ENCODE results near the gene SIN3A.
A peak's percentile ranks its signal among the peaks of the same experiment; 100 is the strongest.
"Not testable (repeated sequence)": the region's sequence is repeated elsewhere in the genome, so short reads cannot be mapped to it uniquely, and the experiment has no call there.

The SIN3A gene

DNA sequence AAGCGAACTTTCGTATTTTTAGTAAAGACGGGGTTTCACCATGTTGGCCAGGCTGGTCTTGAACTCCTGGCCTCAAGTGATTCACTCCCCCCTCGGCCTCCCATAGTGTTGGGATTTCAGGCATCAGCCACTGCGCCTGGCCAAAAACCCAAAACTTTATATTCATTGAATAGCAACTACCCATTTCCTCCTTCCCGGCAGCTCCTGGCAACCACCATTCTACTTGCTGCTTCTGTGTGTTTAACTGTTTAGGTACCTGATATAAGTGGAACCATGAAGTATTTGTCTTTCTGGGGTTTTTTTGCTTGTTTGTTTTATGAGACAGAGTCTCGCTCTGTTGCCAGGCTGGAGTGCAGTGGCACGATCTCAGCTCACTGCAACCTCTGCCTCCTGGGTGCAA is 107.5 kb downstream of the SIN3A start:
- not testable (repeated sequence) for H3K9me3 ChIP-seq (ENCODE audit: control insufficient read depth in 5 of 5, low read length in 5 of 5); H3K27ac ChIP-seq (ENCODE audit: low read depth, low read length); H3K4me3 ChIP-seq (ENCODE audit: low read depth in 1 of 5, low read length in 5 of 5); H3K9ac ChIP-seq (ENCODE audit: low read length in 5 of 5); H3K27me3 ChIP-seq (ENCODE audit: control insufficient read depth in 5 of 5, insufficient read depth in 4 of 5, low read length in 5 of 5)
- H3K36me3 ChIP-seq (ENCODE audit: control insufficient read depth in 5 of 5, insufficient read depth in 5 of 5, low read length in 5 of 5), result peaks cover 0 to 22% (median 16%) of the 10 kb centered on the region in 5 donors
- peaks cover 1 to 28% (median 24%) of the 10 kb centered on the region in 5 donors for H3K4me1 ChIP-seq (ENCODE audit: control insufficient read depth in 5 of 5, insufficient read depth in 5 of 5, low read length in 5 of 5)

DNA sequence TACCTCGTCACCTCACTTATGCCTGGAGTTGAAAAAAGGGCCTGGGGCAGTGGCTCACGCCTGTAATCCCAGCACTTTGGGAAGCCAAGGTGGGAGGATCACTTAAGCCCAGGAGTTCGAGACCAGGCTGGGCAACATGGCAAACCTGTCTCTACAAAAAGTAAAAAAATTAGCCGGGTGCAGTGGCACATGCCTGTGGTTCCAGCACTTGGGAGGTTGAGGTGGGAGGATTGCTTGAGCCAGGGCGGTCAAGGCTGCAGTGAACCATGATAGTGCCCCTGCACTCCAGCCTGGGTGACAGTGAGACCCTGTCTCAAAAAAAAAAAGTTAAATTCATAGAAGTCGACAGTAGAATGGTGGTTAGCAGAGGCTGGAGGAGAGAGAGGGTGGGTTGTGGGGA is 109.3 kb downstream of the SIN3A start:
- H3K27me3 ChIP-seq (ENCODE audit: control insufficient read depth in 5 of 5, insufficient read depth in 4 of 5, low read length in 5 of 5), result no peaks in the 10 kb centered on the region
- no peak overlapping the region for H3K4me3 ChIP-seq (ENCODE audit: low read depth in 1 of 5, low read length in 5 of 5)
- H3K9me3 ChIP-seq (ENCODE audit: control insufficient read depth in 5 of 5, low read length in 5 of 5), result no peaks in the 10 kb centered on the region
- peaks cover 0 to 29% (median 19%) of the 10 kb centered on the region in 5 donors for H3K36me3 ChIP-seq (ENCODE audit: control insufficient read depth in 5 of 5, insufficient read depth in 5 of 5, low read length in 5 of 5)
- no peak overlapping the region for H3K27ac ChIP-seq (ENCODE audit: low read depth, low read length)
- peaks cover 0 to 13% (median 8%) of the 10 kb centered on the region in 5 donors for H3K4me1 ChIP-seq (ENCODE audit: control insufficient read depth in 5 of 5, insufficient read depth in 5 of 5, low read length in 5 of 5)
- H3K9ac ChIP-seq (ENCODE audit: low read length in 5 of 5), result no peak overlapping the region

DNA sequence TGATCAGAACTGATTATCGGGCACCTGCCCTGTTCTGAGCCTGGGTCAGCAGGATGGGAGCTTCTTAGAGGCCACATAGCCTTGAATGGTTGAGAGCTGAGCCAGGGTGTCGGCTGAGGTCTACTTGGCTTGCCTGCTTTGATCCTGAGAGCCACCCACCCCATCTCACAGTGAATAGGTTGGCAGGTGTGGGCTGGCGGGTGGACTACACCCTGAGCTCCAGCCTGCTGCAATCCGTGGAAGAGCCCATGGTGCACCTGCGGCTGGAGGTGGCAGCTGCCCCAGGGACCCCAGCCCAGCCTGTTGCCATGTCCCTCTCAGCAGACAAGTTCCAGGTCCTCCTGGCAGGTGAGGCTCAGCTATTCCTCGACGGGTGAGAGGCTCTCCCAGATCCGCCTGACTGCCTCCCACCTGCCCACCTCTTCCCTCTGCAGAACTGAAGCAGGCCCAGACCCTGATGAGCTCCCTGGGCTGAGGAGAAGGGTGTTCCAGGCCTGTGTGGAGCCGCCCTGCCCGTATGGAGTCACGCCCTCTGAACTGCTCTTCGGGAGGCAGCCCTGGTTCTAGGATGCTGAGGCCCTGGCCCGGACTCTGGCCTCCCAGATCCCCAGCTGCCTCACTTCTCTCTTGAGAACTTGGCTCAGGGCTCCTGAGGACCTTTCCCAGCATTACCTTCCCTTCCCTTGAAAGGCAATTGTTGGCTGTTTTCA is 111.8 kb downstream of the SIN3A start:
- no peaks in the 10 kb centered on the region for H3K27me3 ChIP-seq (ENCODE audit: control insufficient read depth in 5 of 5, insufficient read depth in 4 of 5, low read length in 5 of 5)
- H3K4me3 ChIP-seq (ENCODE audit: low read depth in 1 of 5, low read length in 5 of 5), result no peak overlapping the region
- peaks cover 6 to 23% (median 16%) of the 10 kb centered on the region in 5 donors for H3K4me1 ChIP-seq (ENCODE audit: control insufficient read depth in 5 of 5, insufficient read depth in 5 of 5, low read length in 5 of 5)
- H3K9ac ChIP-seq (ENCODE audit: low read length in 5 of 5), result no peak overlapping the region
- H3K36me3 ChIP-seq (ENCODE audit: control insufficient read depth in 5 of 5, insufficient read depth in 5 of 5, low read length in 5 of 5), result peaks cover 0 to 29% (median 19%) of the 10 kb centered on the region in 5 donors
- no peak overlapping the region for H3K27ac ChIP-seq (ENCODE audit: low read depth, low read length)
- H3K9me3 ChIP-seq (ENCODE audit: control insufficient read depth in 5 of 5, low read length in 5 of 5), result no peaks in the 10 kb centered on the region

DNA sequence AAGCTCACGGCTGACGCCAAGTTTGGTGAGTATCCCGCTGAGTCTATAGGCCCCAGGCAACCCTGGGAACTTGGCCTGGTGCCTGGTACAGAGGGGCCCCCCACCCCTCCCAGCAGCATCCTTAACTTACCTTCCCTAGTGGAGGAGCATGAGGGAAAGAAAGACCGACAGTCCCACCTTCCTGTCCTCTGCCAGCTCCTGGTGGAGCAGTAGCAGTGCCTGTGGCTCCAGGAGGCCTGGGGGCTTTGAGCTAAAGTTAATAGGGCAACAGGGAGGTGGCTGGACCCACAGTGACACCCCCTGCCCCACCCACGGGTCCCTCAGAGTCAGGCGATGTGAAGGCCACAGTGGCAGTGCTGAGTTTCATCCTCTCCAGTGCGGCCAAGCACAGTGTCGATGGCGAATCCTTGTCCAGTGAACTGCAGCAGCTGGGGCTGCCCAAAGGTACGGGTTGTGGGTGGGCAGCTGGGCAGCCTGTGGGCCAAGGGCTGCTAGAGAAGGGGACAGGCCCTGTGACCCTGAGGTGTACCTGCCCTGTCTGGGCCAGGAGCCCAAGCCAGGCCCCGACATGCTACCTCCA is 112.7 kb downstream of the SIN3A start:
- Histone ChIP-seq H3K36me3 (ENCODE audit: control insufficient read depth in 5 of 5, insufficient read depth in 5 of 5, low read length in 5 of 5) (peaks cover 0 to 29% (median 19%) of the 10 kb centered on the region in 5 donors), H3K4me1 (ENCODE audit: control insufficient read depth in 5 of 5, insufficient read depth in 5 of 5, low read length in 5 of 5) (peaks cover 6 to 21% (median 13%) of the 10 kb centered on the region in 5 donors), H3K9ac (ENCODE audit: low read length in 5 of 5) (no peak overlapping the region), H3K4me3 (ENCODE audit: low read depth in 1 of 5, low read length in 5 of 5) (no peak overlapping the region), H3K27me3 (ENCODE audit: control insufficient read depth in 5 of 5, insufficient read depth in 4 of 5, low read length in 5 of 5) (no peaks in the 10 kb centered on the region), H3K9me3 (ENCODE audit: control insufficient read depth in 5 of 5, low read length in 5 of 5) (no peaks in the 10 kb centered on the region), H3K27ac (ENCODE audit: low read depth, low read length) (no peak overlapping the region)

DNA sequence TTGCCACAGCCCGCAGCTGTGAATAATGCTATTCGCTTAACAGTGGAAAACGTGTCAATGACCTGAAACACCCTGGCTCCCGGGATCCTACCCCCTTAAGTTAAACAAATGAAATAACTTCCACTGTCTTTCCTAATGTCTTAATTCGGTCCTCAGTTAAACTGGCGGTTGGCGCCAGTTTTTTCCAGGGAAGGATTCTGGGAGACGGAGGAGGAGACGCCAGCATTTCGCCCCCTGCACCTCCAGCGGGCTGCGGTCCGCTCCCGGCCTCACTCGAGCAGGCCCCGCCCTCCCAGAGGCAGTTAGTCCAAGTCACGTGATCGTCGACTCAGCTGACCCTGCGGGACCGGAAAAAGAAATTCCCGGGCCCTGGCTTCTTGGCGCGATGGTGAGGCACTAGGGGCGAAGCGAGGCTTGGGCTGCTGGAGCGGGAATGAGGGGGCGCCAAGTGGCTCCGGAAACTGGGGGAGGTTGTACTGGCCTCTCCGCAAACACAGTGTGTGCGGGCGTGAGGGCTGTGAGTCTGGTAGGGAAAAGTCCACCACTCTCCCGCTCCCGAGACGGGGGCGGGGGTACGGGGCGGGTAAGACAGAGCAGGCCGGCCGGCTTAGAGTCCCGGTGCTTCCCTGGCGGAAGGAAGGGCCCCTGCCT is 115.7 kb downstream of the SIN3A start, which contains the start of gene COMMD4:
COMMD4 (plus strand) TSS at position 359 of the 651 bp plus-strand sequence; CDS start at position 386, 27 bp downstream.
- peak within 1 kb of the TSS; percentile 62 for H3K27ac ChIP-seq (ENCODE audit: low read depth, low read length)
- H3K9me3 ChIP-seq (ENCODE audit: control insufficient read depth in 5 of 5, low read length in 5 of 5), result no peaks in the 10 kb centered on the region
- H3K4me3 ChIP-seq (ENCODE audit: low read depth in 1 of 5, low read length in 5 of 5), result peak within 1 kb of the TSS; percentile 58 to 86 (median 77)
- peak within 1 kb of the TSS; percentile 63 to 84 (median 76) for H3K9ac ChIP-seq (ENCODE audit: low read length in 5 of 5)
- peaks cover 6 to 18% (median 13%) of the 10 kb centered on the region in 5 donors for H3K4me1 ChIP-seq (ENCODE audit: control insufficient read depth in 5 of 5, insufficient read depth in 5 of 5, low read length in 5 of 5)
- H3K27me3 ChIP-seq (ENCODE audit: control insufficient read depth in 5 of 5, insufficient read depth in 4 of 5, low read length in 5 of 5), result no peaks in the 10 kb centered on the region
- peaks cover 0 to 22% (median 16%) of the 10 kb centered on the region in 5 donors for H3K36me3 ChIP-seq (ENCODE audit: control insufficient read depth in 5 of 5, insufficient read depth in 5 of 5, low read length in 5 of 5)

DNA sequence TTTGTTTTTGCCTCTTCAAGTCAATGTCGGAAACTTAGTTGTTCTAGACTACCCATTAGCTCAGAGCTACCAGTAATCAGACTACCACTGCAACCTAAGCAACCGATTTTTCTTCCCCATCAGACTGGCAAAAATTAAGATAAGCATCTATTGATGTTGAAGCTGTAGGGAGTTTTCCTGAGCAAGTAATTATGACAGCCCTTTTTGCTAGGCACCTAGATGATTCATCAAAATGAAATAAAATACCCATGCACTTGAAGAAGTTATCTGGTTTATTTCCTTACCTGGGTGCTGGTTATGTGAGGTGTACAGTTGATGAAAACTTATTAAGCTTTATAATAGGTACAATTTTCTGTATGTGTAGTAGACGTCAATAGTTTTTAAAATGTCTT is 116.2 kb downstream of the SIN3A start:
- Histone ChIP-seq H3K9me3 (ENCODE audit: control insufficient read depth in 5 of 5, low read length in 5 of 5) (no peaks in the 10 kb centered on the region), H3K4me3 (ENCODE audit: low read depth in 1 of 5, low read length in 5 of 5) (peak overlapping the region; percentile 58 to 81 (median 74)), H3K9ac (ENCODE audit: low read length in 5 of 5) (peak overlapping the region in 3 of 5 donors; percentile 21 to 84 (median 81)), H3K36me3 (ENCODE audit: control insufficient read depth in 5 of 5, insufficient read depth in 5 of 5, low read length in 5 of 5) (peaks cover 0 to 20% (median 16%) of the 10 kb centered on the region in 5 donors), H3K27me3 (ENCODE audit: control insufficient read depth in 5 of 5, insufficient read depth in 4 of 5, low read length in 5 of 5) (no peaks in the 10 kb centered on the region), H3K27ac (ENCODE audit: low read depth, low read length) (peak overlapping the region; percentile 62), H3K4me1 (ENCODE audit: control insufficient read depth in 5 of 5, insufficient read depth in 5 of 5, low read length in 5 of 5) (peaks cover 6 to 18% (median 13%) of the 10 kb centered on the region in 5 donors)

DNA sequence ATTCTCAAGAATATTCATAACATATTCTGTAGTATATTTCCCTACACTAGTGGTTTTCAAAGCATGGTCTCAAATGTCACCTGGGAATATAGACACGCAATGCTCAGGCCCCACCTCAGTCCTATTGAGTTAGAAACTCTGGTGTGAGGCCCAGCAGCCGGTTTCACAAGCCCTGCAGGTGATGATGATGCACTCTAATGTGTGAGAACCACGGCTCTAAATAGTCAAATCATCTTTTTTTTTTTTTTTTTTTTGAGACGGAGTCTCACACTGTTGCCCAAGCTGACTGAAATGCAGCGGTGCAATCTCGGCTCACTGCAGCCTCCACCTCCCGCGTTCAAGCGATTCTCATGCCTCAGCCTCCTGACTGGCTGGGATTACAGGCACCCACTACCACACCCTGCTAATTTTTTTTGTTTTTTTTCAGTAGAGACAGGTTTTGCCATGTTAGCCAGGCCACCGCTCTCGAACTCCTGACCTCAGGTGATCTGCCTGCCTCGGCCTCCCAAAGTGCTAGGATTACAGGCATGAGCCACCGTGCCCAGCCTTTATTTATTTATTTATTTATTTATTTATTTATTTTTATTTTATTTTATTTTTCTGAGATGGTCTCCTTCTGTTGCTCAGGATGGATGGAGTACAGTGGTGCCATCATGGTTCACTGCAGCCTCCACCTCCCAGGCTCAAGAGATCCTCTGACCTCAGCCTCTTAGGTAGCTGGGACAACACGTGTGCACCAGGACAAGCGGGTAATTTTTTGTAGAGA is 117.7 kb downstream of the SIN3A start:
- not testable (repeated sequence) for H3K9me3 ChIP-seq (ENCODE audit: control insufficient read depth in 5 of 5, low read length in 5 of 5); H3K27ac ChIP-seq (ENCODE audit: low read depth, low read length); H3K36me3 ChIP-seq (ENCODE audit: control insufficient read depth in 5 of 5, insufficient read depth in 5 of 5, low read length in 5 of 5); H3K27me3 ChIP-seq (ENCODE audit: control insufficient read depth in 5 of 5, insufficient read depth in 4 of 5, low read length in 5 of 5); H3K9ac ChIP-seq (ENCODE audit: low read length in 5 of 5); H3K4me3 ChIP-seq (ENCODE audit: low read depth in 1 of 5, low read length in 5 of 5)
- H3K4me1 ChIP-seq (ENCODE audit: control insufficient read depth in 5 of 5, insufficient read depth in 5 of 5, low read length in 5 of 5), result peaks cover 6 to 18% (median 13%) of the 10 kb centered on the region in 5 donors

DNA sequence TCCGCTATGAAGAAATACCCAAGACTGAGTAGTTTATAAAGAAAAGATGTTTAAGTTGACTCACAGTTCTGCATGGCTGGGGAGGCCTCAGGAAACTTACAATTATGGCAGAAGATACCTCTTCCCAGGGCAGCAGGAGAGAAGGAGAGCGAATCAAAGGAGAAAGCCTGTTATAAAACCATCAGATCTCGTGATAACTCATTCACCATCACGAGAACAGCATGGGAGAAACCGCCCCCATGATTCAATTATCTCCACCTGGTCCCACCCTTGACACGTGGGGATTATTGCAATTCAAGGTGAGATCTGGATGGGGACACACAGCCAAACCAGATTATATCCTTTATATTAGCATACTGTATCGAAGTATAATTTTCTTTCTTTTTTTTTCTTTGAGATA is 119.4 kb downstream of the SIN3A start:
- H3K36me3 ChIP-seq (ENCODE audit: control insufficient read depth in 5 of 5, insufficient read depth in 5 of 5, low read length in 5 of 5); H3K4me3 ChIP-seq (ENCODE audit: low read depth in 1 of 5, low read length in 5 of 5); H3K9me3 ChIP-seq (ENCODE audit: control insufficient read depth in 5 of 5, low read length in 5 of 5); H3K9ac ChIP-seq (ENCODE audit: low read length in 5 of 5); H3K27ac ChIP-seq (ENCODE audit: low read depth, low read length); H3K27me3 ChIP-seq (ENCODE audit: control insufficient read depth in 5 of 5, insufficient read depth in 4 of 5, low read length in 5 of 5): not testable (repeated sequence)
- H3K4me1 ChIP-seq (ENCODE audit: control insufficient read depth in 5 of 5, insufficient read depth in 5 of 5, low read length in 5 of 5), result peaks cover 6 to 18% (median 13%) of the 10 kb centered on the region in 5 donors

DNA sequence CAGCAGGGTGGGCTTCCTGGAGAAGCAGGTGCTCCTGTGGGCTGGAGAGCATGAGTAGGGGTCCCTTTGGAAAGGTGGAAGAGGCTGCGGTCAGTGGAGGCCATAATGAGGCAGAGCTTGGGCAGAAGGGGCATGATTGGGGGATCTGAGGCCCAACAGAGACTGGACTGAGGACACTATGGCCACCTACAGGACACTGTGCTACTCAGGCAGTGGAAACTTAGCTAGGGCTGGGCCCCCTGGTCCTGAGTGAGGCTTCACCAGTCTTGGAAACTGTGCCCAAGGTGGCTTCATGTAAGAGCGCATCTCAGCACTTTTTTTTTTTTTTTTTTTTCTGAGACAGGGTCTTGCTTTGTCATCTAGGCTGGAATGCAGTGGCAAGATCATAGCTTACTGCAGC is 121.9 kb downstream of the SIN3A start:
- Histone ChIP-seq H3K9me3 (ENCODE audit: control insufficient read depth in 5 of 5, low read length in 5 of 5) (no peaks in the 10 kb centered on the region), H3K4me3 (ENCODE audit: low read depth in 1 of 5, low read length in 5 of 5) (no peak overlapping the region), H3K36me3 (ENCODE audit: control insufficient read depth in 5 of 5, insufficient read depth in 5 of 5, low read length in 5 of 5) (no peaks in the 10 kb centered on the region), H3K27ac (ENCODE audit: low read depth, low read length) (no peak overlapping the region), H3K9ac (ENCODE audit: low read length in 5 of 5) (no peak overlapping the region), H3K27me3 (ENCODE audit: control insufficient read depth in 5 of 5, insufficient read depth in 4 of 5, low read length in 5 of 5) (no peaks in the 10 kb centered on the region), H3K4me1 (ENCODE audit: control insufficient read depth in 5 of 5, insufficient read depth in 5 of 5, low read length in 5 of 5) (no peaks in the 10 kb centered on the region)
